HAP-1 (cell line): ENCODE measurements around the gene BTBD9.

ENCODE experiments used
- DNase-seq, 2 experiments: peaks; one replicate each; pipeline ENCODE4 v3.0.0-alpha.2; 2016 to 2020; ENCODE audit warnings: low spot score in 2 of 2
- H3K27me3 ChIP-seq: fragments of 250-450 bp; sonication (Bioruptor Pico); 2 replicates; pipeline ENCODE4 v1.5.1; 2020; ENCODE audit warnings: low read depth, mild to moderate bottlenecking, moderate library complexity
- H3K36me3 ChIP-seq: fragments of 250-450 bp; sonication (Bioruptor Pico); replicated peaks from 2 replicates; pipeline ENCODE4 v1.5.1; 2020; ENCODE audit warnings: mild to moderate bottlenecking
- H3K4me1 ChIP-seq: fragments of 250-450 bp; sonication (Bioruptor Pico); 2 replicates; pipeline ENCODE4 v1.5.1; 2020; ENCODE audit warnings: mild to moderate bottlenecking
- H3K4me3 ChIP-seq: fragments of 250-450 bp; sonication (Bioruptor Pico); 2 replicates; pipeline ENCODE4 v1.5.1; 2020; ENCODE audit warnings: mild to moderate bottlenecking, moderate library complexity
- H3K9me3 ChIP-seq: fragments of 250-450 bp; sonication (Bioruptor Pico); 2 replicates; pipeline ENCODE4 v1.5.1; 2020; ENCODE audit warnings: mild to moderate bottlenecking, moderate library complexity
- in situ Hi-C: fragments of 300-500 bp; cut with MboI; formaldehyde crosslinking; loops from 3 replicates; pipeline ENCODE4 v1.14.3; 2020; ENCODE audit warnings: low sequenced_read_pairs, inconsistent platforms, mixed read lengths

The BTBD9 gene

DNA sequence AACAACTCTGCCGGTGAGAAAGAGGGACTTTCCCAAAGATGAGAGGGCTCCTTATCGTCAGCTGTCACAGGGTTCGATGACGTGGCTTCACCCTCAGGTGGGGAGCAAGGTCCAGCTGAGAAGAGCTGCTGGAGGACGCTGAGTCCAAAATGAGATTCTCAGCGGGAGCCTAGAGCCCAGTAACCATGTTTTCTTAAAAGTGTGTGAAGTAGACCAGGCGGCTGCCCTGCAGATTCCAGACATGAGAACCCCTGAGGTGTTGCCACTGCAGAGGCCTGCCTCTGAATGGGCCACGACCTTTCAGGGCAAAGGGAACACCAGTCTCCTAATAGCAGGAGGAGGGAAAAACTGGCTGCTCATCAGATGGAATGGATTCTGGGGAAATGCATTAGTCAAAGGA, 375.1 kb downstream of the BTBD9 start:
- H3K4me1 ChIP-seq = peaks cover 22% of the 10 kb centered on the region
- in situ Hi-C loops = no loop called here
- no peak overlapping the region for H3K4me3 ChIP-seq
- H3K9me3 ChIP-seq = no peaks in the 10 kb centered on the region
- H3K27me3 ChIP-seq = no peaks in the 10 kb centered on the region
- H3K36me3 ChIP-seq = no peaks in the 10 kb centered on the region
- no peak for DNase-seq

DNA sequence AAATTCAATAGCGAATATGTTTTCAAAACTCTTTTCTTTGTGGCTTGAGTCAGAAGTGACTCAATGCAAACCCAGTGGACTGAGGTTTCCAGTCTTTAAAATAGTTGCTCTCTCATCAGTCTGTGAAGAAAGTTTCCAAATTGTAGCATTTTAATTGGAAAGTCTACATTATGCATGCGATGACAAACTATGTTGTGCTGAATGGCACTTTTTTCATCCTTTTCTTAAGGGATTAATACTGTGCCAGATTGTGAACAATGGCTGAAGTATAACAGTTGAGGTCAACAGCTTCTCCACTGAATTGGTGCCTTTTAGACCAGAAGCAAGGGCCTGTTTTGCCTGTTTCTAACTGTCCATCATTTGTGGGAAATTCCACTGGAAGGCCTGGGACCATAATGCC, 377.1 kb downstream of the BTBD9 start:
- in situ Hi-C loops = no loop called here
- peak; percentile 46 to 94 for DNase-seq
- Histone ChIP-seq H3K4me3 (no peak overlapping the region), H3K27me3 (no peaks in the 10 kb centered on the region), H3K36me3 (no peaks in the 10 kb centered on the region), H3K4me1 (peaks cover 22% of the 10 kb centered on the region), H3K9me3 (no peaks in the 10 kb centered on the region)

DNA sequence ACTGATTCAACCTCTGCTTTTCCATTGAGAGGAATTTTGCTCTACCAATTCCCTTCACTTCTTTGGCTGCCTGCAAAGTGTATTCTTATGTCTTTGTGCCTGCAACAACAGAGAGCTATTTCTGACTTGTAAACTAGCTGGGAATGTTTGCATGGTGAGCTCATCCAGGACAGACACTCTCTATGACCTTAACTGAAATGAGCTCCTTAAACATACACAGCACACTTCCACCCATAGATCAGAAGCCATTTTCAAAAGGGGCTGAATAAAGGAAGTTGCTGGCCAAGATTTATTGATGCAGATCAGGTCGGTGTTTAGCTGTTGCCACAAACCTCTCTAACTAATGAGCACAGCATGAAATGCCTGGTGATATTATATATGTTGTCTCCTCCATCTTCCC, 377.7 kb downstream of the BTBD9 start:
- no peaks in the 10 kb centered on the region for H3K9me3 ChIP-seq
- in situ Hi-C loops = no loop called here
- peaks cover 22% of the 10 kb centered on the region for H3K4me1 ChIP-seq
- no peaks in the 10 kb centered on the region for H3K27me3 ChIP-seq
- no peaks in the 10 kb centered on the region for H3K36me3 ChIP-seq
- peak; percentile 39 to 65 for DNase-seq
- no peak overlapping the region for H3K4me3 ChIP-seq

DNA sequence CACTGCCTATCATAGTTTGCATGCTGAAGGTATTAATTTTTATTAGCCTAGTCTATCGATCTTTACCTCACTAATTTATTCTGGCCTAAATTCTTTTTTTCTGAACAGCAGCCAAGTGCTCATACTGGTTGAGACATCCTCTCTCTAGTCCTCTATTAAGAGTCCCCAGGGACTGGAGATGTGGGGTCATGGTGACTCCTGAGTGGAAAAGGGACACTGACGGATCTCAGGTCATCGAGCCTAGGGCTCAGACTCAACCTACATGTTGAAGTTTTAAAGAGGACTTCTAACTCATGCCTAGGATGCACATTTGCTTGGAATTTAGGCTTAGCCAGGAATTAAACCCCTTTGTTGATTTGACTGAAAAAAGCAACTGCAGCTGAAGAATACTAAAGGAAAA, 378.1 kb downstream of the BTBD9 start:
- Histone ChIP-seq H3K9me3 (no peaks in the 10 kb centered on the region), H3K27me3 (no peaks in the 10 kb centered on the region), H3K4me3 (no peak overlapping the region), H3K4me1 (peaks cover 22% of the 10 kb centered on the region), H3K36me3 (no peaks in the 10 kb centered on the region)
- DNase-seq = no peak
- in situ Hi-C loops = no loop called here

DNA sequence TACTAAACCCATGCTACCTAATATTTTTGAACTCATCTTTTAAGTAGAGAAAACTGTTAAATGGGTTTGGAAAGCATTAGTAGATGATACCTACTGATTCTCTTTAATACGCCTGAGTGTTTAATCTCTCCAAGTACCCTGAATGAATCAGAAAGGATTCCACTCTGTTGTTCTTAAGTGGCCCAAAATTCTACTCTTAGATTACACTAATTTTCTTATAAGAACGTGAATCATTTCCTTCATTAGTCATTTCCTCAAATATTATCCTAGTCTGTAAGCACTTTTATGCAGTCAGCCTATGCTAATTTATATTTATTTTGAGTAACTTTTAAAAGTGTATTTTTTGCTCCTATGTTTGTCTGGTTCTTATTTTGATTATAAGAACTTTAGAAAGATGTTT, 380.0 kb downstream of the BTBD9 start:
- in situ Hi-C loops = no loop called here
- no peaks in the 10 kb centered on the region for H3K27me3 ChIP-seq
- H3K36me3 ChIP-seq = no peaks in the 10 kb centered on the region
- no peak overlapping the region for H3K4me3 ChIP-seq
- no peaks in the 10 kb centered on the region for H3K9me3 ChIP-seq
- H3K4me1 ChIP-seq = peaks cover 22% of the 10 kb centered on the region
- DNase-seq = no peak

DNA sequence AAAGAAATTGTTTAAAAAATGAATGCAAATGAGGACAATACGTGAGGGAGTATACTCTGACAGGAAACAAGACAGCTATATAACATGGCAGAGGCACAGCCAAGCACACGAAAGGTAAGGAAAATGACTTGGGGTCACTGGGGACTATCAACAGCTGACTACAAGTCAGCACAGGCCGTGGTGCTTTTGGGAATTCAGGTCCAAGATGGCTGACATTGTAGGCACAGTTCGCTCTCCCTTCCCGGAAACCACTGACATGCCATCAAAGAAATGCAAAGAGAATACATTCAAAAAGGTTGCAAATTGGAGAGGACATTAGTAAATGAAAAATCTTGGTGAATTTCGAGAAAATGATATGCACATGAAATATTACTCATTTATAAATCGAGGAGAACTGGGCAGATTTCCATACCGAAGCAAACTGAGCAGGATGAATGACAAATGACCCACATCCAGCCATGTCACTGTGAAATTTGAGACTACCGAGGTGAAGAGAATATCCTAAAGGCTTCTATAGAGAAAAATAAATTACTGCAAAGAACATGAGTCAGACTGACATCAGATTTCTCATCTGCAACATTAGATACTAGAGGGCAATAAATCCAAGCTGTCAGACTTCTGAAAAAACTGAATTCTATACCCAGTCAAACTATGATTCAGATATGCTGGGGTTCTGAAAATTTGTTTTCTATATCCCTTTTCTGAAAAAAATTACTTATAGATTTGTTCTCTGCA, 391.1 kb downstream of the BTBD9 start:
- no peak overlapping the region for H3K4me3 ChIP-seq
- no peaks in the 10 kb centered on the region for H3K36me3 ChIP-seq
- H3K9me3 ChIP-seq = no peaks in the 10 kb centered on the region; the same call in 1 of the 2 replicates
- no peaks in the 10 kb centered on the region for H3K27me3 ChIP-seq
- no peaks in the 10 kb centered on the region for H3K4me1 ChIP-seq
- in situ Hi-C loops = no loop called here
- no peak for DNase-seq

DNA sequence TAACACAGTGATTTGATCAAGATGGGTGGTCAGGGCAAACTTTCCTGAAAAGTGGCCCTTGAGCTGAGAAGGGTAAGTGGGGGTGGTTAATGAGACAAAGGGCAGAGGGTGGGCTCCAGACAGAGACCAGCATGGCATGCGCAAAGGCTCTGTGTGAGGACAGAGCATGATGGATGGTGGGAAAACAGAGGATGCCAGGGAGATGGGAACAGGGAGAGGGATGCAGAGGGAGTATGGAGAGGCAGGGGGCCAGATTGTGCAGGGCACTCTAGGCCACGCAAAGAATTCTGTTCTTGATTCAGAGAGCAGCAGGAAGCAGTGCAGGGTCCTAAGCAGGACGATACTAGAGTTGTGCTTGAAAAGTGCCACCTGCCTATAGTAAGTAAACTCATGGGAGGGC, 394.4 kb downstream of the BTBD9 start:
- Histone ChIP-seq H3K4me1 (no peaks in the 10 kb centered on the region), H3K36me3 (no peaks in the 10 kb centered on the region), H3K4me3 (no peak overlapping the region), H3K27me3 (no peaks in the 10 kb centered on the region), H3K9me3 (no peaks in the 10 kb centered on the region; the same call in 1 of the 2 replicates)
- DNase-seq = no peak
- in situ Hi-C loops = no loop called here

DNA sequence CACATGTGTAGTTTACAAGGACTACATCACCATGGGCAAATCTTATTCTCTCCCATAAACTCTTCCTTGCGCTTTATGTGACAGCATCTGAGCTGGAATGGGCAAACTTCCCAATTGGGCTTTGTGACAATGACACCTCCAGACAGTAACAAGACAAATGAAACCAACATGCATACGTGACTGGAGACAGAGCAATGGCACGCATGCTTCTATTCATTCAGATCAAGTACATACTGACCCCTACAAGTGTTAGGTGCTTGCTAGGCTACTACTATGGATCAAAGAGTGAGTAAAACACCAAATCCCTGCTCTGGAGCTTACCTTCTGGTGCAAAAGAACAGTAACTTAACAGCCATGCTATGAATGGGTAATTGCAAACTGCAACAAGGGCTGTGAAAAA, 394.9 kb downstream of the BTBD9 start:
- in situ Hi-C loops = no loop called here
- H3K4me1 ChIP-seq = no peaks in the 10 kb centered on the region
- H3K4me3 ChIP-seq = no peak overlapping the region
- DNase-seq = no peak
- no peaks in the 10 kb centered on the region; the same call in 1 of the 2 replicates for H3K9me3 ChIP-seq
- H3K27me3 ChIP-seq = no peaks in the 10 kb centered on the region
- H3K36me3 ChIP-seq = no peaks in the 10 kb centered on the region

DNA sequence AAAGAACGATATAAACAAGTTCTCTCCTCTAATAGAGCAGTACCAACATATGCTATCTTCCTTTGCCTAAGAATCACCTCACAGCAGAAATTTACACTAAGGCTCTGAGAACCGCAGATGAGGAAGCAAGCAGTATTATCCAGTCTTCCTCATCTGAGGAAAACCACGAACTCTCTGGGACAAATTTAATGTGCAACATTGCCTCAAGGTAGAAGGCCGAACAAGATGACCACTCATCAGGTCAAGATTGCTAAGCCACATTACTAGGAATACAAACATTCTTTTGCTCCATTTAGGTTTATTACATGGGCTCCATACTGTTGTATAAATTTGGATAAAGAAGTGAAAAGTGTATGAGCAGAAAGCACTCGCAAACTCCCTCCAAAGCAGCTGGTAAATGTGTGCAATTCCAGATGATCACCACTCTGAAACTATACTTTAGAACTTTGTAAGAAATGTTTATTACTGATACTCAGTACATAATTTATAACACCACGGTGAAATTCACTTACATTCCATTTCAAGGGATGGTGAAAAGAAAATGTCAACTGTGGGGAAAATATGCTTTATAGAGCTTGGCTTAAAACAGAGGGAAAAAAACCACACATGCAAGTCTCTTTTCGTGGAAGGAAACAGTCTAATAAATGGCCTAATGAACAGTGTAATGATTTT, 398.4 kb downstream of the BTBD9 start:
- no peak for DNase-seq
- Histone ChIP-seq H3K27me3 (no peaks in the 10 kb centered on the region), H3K4me3 (no peak overlapping the region), H3K9me3 (no peaks in the 10 kb centered on the region), H3K36me3 (no peaks in the 10 kb centered on the region), H3K4me1 (no peaks in the 10 kb centered on the region)
- in situ Hi-C loops = no loop called here

DNA sequence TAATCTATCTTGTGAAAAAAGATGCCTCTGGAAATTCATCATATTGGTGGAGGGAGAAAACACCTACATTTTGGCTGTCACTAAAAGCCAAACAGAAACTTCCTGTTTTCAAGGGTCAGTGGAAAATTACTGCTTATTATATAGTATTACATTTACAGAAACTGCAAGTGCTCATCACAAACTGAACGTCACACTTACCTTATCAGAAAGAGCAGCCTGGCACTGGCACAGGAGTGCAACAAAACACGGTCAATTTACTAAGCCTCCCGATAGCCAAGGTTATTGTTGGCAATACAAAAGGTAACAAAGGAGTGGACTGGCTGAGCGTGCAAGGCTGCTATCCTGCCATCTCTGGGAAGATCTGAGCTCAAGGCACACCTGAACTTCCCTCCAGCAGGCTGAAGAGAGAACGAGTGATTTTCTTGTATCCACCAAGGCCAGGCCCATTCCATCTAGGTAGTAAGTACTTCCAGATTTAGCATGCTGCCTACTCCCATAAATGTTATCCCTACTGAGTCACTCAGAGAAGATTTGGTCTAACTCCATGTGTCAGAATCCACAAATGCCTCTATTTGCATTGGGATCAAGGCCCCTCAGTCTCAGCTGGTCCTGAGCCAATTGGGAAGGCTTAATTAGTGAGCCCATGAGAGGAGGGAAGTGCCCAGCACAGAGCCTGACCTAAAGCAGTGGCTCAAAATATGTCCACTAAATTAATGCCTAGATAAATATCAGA, 399.8 kb downstream of the BTBD9 start:
- Histone ChIP-seq H3K4me3 (no peak overlapping the region), H3K9me3 (no peaks in the 10 kb centered on the region), H3K4me1 (no peaks in the 10 kb centered on the region), H3K36me3 (no peaks in the 10 kb centered on the region), H3K27me3 (no peaks in the 10 kb centered on the region)
- in situ Hi-C loops = no loop called here
- DNase-seq = no peak

DNA sequence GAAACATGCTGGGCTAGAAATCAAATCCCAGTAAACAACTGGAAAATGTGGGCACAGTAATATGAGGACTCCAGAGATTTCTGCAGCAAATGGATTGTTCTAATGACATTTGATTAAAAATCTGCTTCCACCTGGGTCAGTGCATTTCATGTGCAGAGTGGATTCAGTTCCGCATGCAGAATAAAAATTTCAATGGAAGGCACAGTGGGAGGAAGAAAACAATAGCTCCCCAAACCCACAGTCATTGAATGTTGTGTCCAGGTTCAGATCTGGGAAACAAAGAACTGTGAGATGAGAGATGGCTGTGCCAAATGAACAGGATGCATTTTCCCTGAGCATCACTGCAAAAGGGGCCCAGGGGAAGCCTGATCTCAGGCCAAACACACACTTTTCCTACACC, 403.1 kb downstream of the BTBD9 start:
- Histone ChIP-seq H3K4me3 (no peak overlapping the region), H3K27me3 (no peaks in the 10 kb centered on the region), H3K9me3 (no peaks in the 10 kb centered on the region), H3K4me1 (no peaks in the 10 kb centered on the region), H3K36me3 (no peaks in the 10 kb centered on the region)
- DNase-seq = no peak
- in situ Hi-C loops = no loop called here

DNA sequence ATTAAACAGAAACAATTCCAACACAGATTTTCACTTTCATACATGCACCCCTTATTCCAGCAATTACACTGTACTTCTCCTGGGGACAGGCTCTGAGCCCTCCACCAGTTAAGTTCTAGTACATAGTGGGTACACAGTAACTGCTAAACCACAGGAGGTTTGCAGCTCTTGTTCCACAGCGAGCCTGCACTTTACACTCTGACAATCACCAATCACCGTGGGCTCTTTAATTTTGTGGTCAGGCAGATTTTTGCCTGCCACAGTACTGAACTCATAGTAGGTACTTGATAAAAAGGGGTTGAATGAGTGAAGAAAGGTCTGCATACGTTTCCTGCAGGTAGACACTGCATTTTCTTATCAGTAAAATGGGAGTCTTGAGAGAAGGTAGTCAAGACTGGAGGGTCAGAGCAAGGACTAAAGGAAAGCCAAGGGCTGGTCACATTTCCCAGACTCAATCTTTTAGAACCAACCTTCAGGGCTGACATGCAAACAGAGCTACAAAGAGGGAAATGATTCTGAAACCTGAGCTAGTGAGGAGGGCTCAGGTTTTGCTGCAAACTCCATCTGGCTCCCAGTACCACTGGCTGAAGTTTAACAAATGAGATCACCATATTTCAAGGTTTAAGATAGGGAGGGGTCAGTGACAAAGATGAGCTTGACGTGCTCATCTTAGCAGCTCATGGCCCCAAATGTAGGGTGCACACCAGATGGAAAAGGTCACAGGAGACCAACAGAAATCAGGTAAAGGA, 404.6 kb downstream of the BTBD9 start:
- no peaks in the 10 kb centered on the region for H3K27me3 ChIP-seq
- H3K9me3 ChIP-seq = no peaks in the 10 kb centered on the region
- in situ Hi-C loops = no loop called here
- DNase-seq = no peak
- H3K4me3 ChIP-seq = no peak overlapping the region
- H3K36me3 ChIP-seq = no peaks in the 10 kb centered on the region
- no peaks in the 10 kb centered on the region for H3K4me1 ChIP-seq

DNA sequence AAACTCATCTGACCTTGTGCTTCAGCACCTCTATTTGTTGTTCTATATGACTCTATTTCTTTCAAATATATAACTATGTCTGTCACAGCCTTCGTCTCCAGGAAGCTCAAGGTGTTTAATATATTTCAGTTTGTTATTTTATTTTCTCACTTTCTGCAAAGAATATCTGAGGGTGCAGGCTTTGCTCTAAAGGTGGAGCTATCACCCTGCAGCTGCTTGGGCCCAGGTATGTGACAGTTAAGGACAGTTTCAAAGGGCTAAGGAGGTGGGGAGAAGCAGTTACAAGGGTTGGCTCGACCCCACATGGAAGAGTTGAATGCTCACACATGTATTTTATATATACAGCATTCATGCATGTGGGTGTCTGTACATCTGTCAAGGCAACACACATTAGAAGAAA, 405.6 kb downstream of the BTBD9 start:
- no peaks in the 10 kb centered on the region for H3K4me1 ChIP-seq
- DNase-seq = no peak
- no peaks in the 10 kb centered on the region for H3K27me3 ChIP-seq
- H3K36me3 ChIP-seq = no peaks in the 10 kb centered on the region
- H3K9me3 ChIP-seq = no peaks in the 10 kb centered on the region
- in situ Hi-C loops = no loop called here
- H3K4me3 ChIP-seq = no peak overlapping the region
